Measurements from ENCODE around the gene ADAMTS12.

Gene ADAMTS12

GRCh38 chr5:33901156-33901555, 9.4 kb upstream of the ADAMTS12 start:
- DNase-seq: no peak

- no peak for DNase-seq
These were observed 2.8 kb upstream of the ADAMTS12 start for GRCh38 chr5:33894566-33894965.

- no peak for DNase-seq
These were observed 889 bp upstream of the ADAMTS12 start for GRCh38 chr5:33892620-33893137.

GRCh38 chr5:33891446-33891787, 373 bp downstream of the ADAMTS12 start:
- no peak for DNase-seq

GRCh38 chr5:33890131-33891032, 1.4 kb downstream of the ADAMTS12 start:
- no peak for DNase-seq

- no peak for DNase-seq
These were observed 3.2 kb downstream of the ADAMTS12 start for GRCh38 chr5:33888587-33888986.

GRCh38 chr5:33887268-33887667, 4.5 kb downstream of the ADAMTS12 start:
- DNase-seq: no peak

- DNase-seq: no peak
These were observed 5.5 kb downstream of the ADAMTS12 start for GRCh38 chr5:33886283-33886682.

- no peak for DNase-seq
These were observed 6.1 kb downstream of the ADAMTS12 start for GRCh38 chr5:33885679-33886078.

GRCh38 chr5:33883482-33883881, 8.3 kb downstream of the ADAMTS12 start:
- no peak for DNase-seq

GRCh38 chr5:33880319-33880718, 11.5 kb downstream of the ADAMTS12 start:
- DNase-seq: no peak

GRCh38 chr5:33877449-33877848, 14.3 kb downstream of the ADAMTS12 start:
- no peak for DNase-seq

GRCh38 chr5:33867241-33867640, 24.5 kb downstream of the ADAMTS12 start:
- DNase-seq: no peak

- peak in 3 of 5 experiments; percentile 17 to 83 (median 40) for DNase-seq
These were observed 32.6 kb downstream of the ADAMTS12 start for GRCh38 chr5:33859177-33859576.

- no peak for DNase-seq
These were observed 34.8 kb downstream of the ADAMTS12 start for GRCh38 chr5:33857037-33857436.

GRCh38 chr5:33855396-33855795, 36.4 kb downstream of the ADAMTS12 start:
- DNase-seq: no peak

GRCh38 chr5:33854733-33855151, 37.0 kb downstream of the ADAMTS12 start:
- DNase-seq: no peak

- no peak for DNase-seq
These were observed 39.0 kb downstream of the ADAMTS12 start for GRCh38 chr5:33852837-33853236.

- no peak for DNase-seq
These were observed 39.5 kb downstream of the ADAMTS12 start for GRCh38 chr5:33852319-33852718.

GRCh38 chr5:33850100-33850594, 41.6 kb downstream of the ADAMTS12 start:
- peak in 3 of 5 experiments; percentile 7 to 84 (median 56) for DNase-seq

GRCh38 chr5:33848554-33848953, 43.2 kb downstream of the ADAMTS12 start:
- no peak for DNase-seq

- DNase-seq: no peak
These were observed 44.9 kb downstream of the ADAMTS12 start for GRCh38 chr5:33846851-33847250.

- DNase-seq: no peak
These were observed 48.2 kb downstream of the ADAMTS12 start for GRCh38 chr5:33843579-33843978.

- DNase-seq: no peak
These were observed 49.3 kb downstream of the ADAMTS12 start for GRCh38 chr5:33842456-33842855.
